ENCODE results near the gene TMEM80. TPM values are rescaled to one million over a fixed set of nuclear protein-coding genes. Genes with fewer than 3 reads are reported as not detected.
"Not testable (repeated sequence)": the region's sequence is repeated elsewhere in the genome, so short reads cannot be mapped to it uniquely, and the experiment has no call there.

TMEM80 gene
- total RNA-seq, 4 donors from 2014 or later, result 19.3 to 121 (median 41.8) TPM

DNA sequence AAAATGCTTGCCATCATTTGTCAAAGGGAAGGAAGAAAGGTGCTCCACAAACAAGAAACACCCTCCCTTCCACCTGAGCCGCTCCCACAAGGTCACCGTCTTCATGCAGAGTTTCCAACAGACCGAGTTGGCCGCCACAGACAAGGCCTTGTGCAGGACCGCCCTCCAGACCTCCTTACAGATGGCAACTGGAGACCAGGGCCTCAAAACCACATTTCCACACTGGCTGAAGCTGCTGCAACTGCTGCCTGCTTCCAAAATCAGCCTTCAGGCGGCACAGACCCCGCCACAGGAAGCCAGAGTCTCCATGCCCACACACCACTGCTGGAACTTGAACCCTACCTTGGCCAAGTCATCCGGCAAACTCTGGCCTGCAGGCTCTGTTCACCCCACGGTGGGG, 6.9 kb upstream of the TMEM80 start:
- no peak for DNase-seq
- Histone ChIP-seq H3K27ac (no peak overlapping the region), H3K9me3 (no peaks in the 10 kb centered on the region), H3K27me3 (no peaks in the 10 kb centered on the region), H3K4me3 (no peak overlapping the region), H3K4me1 (peaks cover 5 to 19% (median 16%) of the 10 kb centered on the region in 4 donors), H3K36me3 (peaks cover 0 to 24% (median 10%) of the 10 kb centered on the region in 4 donors)
- intact Hi-C loops (cut with DNase I; ENCODE audit: low total_unique reads) (no loop called here), in situ Hi-C loops (cut with MboI; ENCODE audit: low pct_ligation_motif_present in 1 of 4, low pct_unique_long_range_greater_than_20kb in 1 of 4, low sequenced_read_pairs in 3 of 4) (no loop called here)
- no peak for TF ChIP-seq POLR2A (IDR thresholded peaks at IDR 0.05)
- no peak for TF ChIP-seq CTCF (IDR thresholded peaks at IDR 0.05)
- TF ChIP-seq EP300 (IDR thresholded peaks at IDR 0.05; ENCODE audit: low read depth), result no peak
- TF ChIP-seq POLR2AphosphoS5 (IDR thresholded peaks at IDR 0.05), result no peak
- 89 to 90% methylated on average over 2 to 9 of the region's 9 CpGs for WGBS, 2 donors (ENCODE audit: low coverage in 1 of 2)

GRCh38 chr11:689625-690024, 6.0 kb upstream of the TMEM80 start:
- Histone ChIP-seq H3K9me3 (no peaks in the 10 kb centered on the region), H3K27me3 (no peaks in the 10 kb centered on the region), H3K4me3 (no peak overlapping the region), H3K27ac (no peak overlapping the region), H3K36me3 (peaks cover 0 to 15% (median 6%) of the 10 kb centered on the region in 4 donors), H3K4me1 (peaks cover 14 to 28% (median 25%) of the 10 kb centered on the region in 4 donors)
- in situ Hi-C loops (cut with MboI; ENCODE audit: low pct_ligation_motif_present in 1 of 4, low pct_unique_long_range_greater_than_20kb in 1 of 4, low sequenced_read_pairs in 3 of 4) (no loop called here), intact Hi-C loops (cut with DNase I; ENCODE audit: low total_unique reads) (no loop called here)
- TF ChIP-seq POLR2AphosphoS5 (IDR thresholded peaks at IDR 0.05) (no peak), EP300 (IDR thresholded peaks at IDR 0.05; ENCODE audit: low read depth) (no peak), CTCF (IDR thresholded peaks at IDR 0.05) (no peak), POLR2A (IDR thresholded peaks at IDR 0.05) (no peak)
- DNase-seq, result no peak
- 92% methylated on average over 7 of the region's 7 CpGs; no CpG with 5 or more reads in 1 of the 2 donors for WGBS, 2 donors (ENCODE audit: low coverage in 1 of 2)

GRCh38 chr11:690244-690643, 5.4 kb upstream of the TMEM80 start:
- H3K9me3 ChIP-seq; DNase-seq; H3K4me3 ChIP-seq; H3K36me3 ChIP-seq; intact Hi-C loops (cut with DNase I; ENCODE audit: low total_unique reads); H3K27me3 ChIP-seq; in situ Hi-C loops (cut with MboI; ENCODE audit: low pct_ligation_motif_present in 1 of 4, low pct_unique_long_range_greater_than_20kb in 1 of 4, low sequenced_read_pairs in 3 of 4): not testable (repeated sequence)
- Histone ChIP-seq H3K27ac (peak overlapping the region in 3 of 4 donors; percentile 53 to 66 (median 60)), H3K4me1 (peaks cover 14 to 29% (median 26%) of the 10 kb centered on the region in 4 donors)
- 94% methylated on average over 3 of the region's 3 CpGs; no CpG with 5 or more reads in 1 of the 2 donors for WGBS, 2 donors (ENCODE audit: low coverage in 1 of 2)

DNA sequence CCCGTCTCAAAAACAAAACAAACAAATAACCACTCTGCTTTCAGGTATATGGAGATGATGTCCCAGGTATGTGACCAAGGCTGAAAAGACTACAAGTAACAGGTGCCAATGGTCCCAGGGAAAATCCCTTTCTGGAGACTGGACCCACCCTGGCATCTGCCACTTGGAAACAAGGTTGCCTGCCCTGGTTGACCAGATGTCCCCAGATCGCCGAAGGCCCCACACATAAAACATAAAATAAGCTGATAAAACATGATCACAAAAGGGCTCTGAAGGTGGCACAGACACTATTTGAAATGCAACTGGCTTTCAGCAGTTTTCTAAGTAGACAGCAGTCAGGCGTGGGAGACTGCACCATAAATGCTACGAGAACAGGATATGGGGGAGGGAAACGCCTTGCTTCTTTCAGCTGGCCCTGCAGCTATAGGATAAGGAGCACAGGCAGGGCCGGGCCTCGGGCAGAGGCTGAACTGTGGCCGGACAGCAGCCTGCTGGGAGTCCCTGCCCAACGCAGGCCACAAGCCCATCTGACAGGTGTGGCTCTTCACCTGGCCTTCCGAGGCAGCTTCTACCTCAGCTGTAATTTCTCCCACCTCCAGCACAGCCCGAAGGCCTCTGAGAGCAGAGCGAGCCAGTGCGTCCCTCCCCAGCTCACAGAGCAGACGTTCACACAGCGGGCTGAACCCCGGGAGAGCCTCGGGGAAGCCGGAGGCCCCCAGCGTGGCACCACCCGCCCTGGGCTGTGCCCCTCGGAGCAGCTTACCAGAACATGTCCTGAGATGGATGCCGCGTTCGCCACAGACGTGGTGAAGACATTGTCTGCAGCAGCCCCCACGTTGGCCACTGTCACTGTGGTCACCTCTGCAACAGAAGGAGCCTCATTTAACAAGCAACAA, 4.6 kb upstream of the TMEM80 start:
- no peaks in the 10 kb centered on the region for H3K9me3 ChIP-seq
- WGBS, 2 donors (ENCODE audit: low coverage in 1 of 2), result 45 to 71% methylated on average over 5 to 21 of the region's 27 CpGs
- H3K27ac ChIP-seq, result peak overlapping the region; percentile 53 to 68 (median 63)
- in situ Hi-C loops (cut with MboI; ENCODE audit: low pct_ligation_motif_present in 1 of 4, low pct_unique_long_range_greater_than_20kb in 1 of 4, low sequenced_read_pairs in 3 of 4) (no loop called here), intact Hi-C loops (cut with DNase I; ENCODE audit: low total_unique reads) (no loop called here)
- peak; percentile 68 for DNase-seq
- no peaks in the 10 kb centered on the region for H3K27me3 ChIP-seq
- H3K4me1 ChIP-seq, result peaks cover 14 to 29% (median 26%) of the 10 kb centered on the region in 4 donors
- TF ChIP-seq POLR2A (IDR thresholded peaks at IDR 0.05), result peak; percentile 22
- peak in 2 of 3 donors; percentile 14 to 31 for TF ChIP-seq POLR2AphosphoS5 (IDR thresholded peaks at IDR 0.05)
- TF ChIP-seq CTCF (IDR thresholded peaks at IDR 0.05), result no peak
- no peak for TF ChIP-seq EP300 (IDR thresholded peaks at IDR 0.05; ENCODE audit: low read depth)
- H3K36me3 ChIP-seq, result peaks cover 0 to 9% (median 2%) of the 10 kb centered on the region in 4 donors
- H3K4me3 ChIP-seq, result no peak overlapping the region
